Activated CD4-positive, CD25-positive, alpha-beta regulatory T cell treated with anti-CD3 and anti-CD28 coated beads, Interleukin-2, amount 50 U/mL, for 16 hours (primary cell): ENCODE data around the gene STRA6.

Experiments used
- DNase-seq: peaks from one replicate; pipeline ENCODE4 v3.0.0-alpha.2; 2020; ENCODE audit warnings: low read depth, low spot score

The STRA6 gene

DNA sequence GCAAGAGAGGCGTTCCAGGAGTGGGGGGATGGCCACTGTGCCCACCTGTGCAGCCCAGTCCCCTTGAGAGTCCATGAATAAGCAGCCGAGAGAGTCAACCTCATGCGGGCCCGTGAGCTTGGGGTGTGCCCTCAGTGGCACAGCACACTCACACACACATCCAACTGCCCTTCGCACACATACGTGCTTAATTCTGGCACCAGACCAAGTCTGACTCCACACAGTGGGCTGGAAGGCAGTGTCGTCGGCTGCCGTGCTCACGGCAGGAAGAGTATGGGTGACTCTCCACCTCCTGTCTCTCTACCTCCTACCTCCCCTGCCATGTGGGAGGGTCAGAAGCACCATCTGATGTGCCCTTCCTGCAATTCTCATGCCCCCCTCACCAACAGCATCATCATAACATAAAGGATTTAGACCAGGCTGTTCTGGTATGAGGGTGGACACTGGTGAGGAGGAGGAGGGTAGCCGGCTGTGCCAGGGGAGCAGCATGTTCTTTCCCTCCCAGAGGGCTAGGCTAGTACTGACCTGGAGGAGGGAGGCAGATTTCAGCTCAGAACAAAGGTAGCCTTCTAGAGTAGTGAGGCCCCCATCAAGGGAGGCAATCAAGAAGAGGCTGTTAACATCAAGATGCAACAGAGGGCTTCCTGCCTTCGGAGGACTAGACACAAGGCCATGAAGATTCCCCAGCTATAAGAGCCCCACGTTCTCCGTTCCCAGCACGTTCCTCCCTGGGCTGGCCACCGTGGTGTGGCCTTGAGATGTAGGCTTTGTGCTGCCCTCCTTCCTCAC, 5.3 kb upstream of the STRA6 start:
- DNase-seq, result no peak

DNA sequence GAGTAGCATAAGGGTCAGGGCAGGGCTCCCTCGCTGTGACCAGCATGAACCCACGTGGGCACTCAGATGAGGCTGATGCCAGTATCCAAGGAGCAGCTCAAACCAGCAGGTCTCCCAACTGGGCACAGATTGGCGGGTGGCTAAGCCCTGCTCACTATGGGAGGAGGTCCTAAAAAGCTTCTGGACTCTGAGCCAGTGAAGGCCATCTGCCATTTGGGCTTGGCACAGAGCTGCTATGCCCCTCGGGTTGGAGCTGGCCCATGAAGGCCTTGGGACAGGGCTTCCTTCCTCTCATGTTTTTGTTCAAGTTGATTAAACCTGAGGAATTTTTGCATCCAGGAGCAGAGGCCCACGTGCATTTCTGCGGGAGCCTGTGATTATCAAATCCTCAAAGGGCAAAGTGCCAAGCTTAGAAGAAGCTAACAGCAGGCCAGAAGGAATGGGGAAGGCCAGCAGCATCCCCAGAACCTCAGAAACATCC, 4.3 kb upstream of the STRA6 start:
- no peak for DNase-seq

DNA sequence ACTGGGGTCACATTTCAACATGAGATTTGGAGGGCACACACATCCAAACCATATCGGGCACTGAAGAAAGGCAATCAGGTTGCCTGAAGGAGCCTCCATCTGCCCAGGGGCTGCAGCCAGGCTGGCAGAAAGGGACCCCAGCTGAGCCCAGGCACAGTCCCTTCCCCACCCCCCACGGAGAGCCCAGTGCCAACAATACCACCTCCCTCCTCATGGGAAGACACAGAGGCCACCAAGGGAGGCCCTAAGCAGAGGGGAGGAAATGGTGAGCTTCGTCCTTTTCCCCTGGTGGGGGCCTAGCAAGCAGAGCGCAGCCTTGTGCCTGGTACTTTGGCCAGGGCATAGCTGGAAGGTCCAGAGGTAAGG, 3.0 kb upstream of the STRA6 start:
- DNase-seq, result no peak

DNA sequence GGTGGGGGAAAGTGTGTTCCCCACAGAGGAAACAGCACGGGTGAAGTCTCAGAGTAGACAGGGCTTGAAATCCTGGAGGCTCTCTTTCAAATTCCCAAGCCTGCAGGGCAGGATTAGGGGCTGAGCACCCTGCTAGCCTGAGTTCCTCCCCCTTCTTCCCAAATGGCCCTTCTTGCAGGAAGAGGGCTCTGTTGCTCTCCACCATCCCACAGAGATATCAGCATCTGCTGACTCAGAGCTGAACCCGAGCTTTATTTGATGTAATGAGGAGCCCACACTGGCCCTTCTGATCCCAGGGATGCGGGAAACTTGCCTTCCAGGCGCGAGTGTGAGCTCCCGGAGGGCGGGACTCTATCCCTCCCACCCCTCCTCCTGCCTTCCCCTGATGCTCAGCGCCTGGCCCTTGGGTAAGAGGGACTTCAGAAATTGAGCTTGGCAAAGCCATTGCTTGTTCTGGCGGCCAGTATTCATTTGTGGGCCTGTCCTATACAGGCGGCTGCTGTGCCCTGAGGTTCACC, 1.4 kb upstream of the STRA6 start:
- DNase-seq, result no peak

DNA sequence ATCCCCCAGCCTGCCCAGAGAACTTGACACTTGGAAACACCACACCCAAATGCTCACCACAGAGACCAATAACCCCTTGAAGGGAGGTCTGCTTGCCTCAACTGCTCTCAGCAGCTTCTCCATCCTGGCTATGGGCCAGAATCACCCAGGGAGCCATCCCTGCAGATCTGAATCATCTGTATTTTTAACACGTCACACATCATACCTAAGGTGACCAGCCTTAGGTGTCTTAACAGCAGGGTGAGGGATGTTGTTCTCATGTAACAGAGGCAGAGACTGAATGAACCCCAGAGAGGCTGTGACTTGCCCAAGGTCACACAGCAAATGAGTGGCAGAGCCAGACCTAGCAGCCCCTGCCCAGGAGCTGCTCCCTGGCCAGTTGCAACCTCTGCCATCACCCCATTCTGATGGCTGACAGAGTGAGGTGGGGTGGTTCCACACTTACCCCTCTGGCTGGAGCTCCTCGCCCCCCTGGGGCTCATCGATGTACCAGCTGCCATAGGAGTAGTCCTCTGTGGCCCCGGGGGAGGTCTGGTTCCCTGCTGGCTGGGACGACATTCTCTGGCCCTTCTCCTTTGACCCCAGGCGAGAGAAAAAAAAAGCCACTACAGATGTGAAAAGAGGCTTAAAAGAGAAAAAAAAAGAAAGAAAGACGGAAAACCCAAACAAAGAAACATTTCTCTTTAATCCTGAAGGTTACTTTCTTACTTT, 722 bp downstream of the STRA6 start:
- no peak for DNase-seq

DNA sequence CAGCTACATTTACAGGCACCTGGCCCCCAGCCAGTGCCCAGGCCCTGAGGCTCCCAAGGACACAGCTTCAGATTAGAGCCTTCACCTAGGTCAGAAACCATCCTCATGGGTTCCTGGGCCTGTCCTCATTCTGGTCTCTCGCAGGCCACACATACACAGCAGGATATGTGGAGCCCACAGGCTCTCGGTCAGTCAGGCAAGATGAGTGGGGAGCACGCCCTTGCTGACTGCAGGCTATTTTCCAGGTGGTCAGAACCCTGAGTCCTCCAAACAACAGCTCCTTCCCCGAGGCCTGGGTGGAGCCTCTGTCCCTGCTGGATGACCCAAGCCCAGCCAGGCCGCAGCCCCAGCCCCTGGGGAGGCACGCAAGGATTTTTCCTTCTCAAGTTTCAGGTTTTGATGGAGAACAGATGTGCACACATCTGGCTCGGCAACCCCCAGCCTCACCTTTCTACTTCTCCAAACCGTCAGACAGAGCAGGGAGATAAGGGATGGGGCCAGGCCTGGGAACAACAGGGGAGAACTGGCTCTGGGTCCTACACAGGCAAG, 1.6 kb downstream of the STRA6 start:
- no peak for DNase-seq

DNA sequence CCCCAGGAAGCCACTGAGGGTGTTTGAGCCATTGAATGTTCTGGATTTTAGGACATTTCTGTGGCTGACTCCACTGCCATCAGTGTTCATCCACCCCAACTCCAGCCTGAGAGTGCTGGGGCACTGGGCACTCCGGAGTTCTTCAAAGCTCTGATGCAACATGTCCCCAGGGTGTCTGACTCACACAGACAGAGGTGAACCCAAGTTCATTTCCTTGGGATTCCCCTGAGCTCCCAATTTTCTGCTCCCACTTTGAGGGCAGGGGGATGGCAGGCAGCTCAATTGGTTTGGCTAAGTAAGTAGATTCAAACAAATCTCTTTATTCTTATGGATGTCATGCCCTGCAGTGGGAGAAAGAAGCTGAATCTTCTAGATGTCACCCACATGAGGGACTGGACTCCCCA, 2.2 kb downstream of the STRA6 start:
- DNase-seq, result no peak

DNA sequence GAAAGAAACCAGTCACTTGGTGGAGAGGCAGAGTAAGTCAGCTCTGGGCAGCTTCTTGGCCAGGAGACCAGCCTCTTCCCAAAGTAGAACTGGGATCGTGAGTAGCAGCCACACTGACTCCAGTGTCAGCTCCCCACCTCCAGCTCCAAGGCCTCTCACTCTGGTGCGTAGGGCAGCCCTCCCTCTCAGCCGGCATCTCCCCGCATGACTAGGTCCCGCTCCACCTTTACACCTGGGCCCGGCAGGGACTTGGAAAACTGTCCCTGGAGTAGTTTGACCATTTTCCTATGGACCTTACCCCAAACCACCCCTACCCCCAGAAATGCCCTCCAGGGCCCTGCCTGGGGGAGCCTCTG, 3.3 kb downstream of the STRA6 start:
- DNase-seq, result no peak

DNA sequence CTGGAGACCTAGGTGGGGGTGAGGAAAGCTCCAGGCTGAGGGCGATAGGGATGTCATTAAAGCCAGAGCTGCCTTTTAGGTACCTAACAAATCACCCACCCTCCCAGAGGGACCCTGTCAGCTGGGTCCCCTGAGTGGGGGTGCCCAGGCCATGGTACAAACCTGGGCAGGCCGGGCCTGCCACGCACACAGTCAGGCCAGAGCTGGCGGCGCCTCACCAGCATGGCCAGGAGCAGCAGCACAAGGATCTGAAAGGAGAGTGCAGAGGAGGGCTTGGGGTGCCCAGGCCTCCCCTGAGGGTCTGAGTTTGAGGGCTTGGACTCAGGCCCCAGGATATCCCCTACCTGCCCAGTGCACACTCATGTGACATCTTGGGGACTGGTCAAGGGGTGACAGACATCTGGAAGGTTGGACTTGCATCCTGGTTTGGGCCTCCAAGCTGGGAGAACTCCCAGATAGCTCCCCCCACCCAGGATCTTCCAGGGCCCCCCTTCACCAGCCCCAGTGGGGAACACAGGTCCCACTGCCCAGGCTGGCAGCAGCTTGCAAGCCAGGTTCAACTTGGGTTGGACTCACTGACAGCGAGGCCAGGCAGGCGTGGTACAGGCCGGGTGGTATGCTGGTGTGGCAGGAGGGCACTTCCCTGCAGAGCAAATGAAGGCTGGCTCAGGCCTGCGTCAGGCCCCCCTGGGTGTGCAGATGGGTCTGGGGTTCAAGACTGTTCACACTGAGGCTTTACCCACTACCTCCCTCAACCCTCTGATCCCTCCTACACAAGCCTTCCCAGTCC, 5.2 kb downstream of the STRA6 start:
- DNase-seq, result no peak

DNA sequence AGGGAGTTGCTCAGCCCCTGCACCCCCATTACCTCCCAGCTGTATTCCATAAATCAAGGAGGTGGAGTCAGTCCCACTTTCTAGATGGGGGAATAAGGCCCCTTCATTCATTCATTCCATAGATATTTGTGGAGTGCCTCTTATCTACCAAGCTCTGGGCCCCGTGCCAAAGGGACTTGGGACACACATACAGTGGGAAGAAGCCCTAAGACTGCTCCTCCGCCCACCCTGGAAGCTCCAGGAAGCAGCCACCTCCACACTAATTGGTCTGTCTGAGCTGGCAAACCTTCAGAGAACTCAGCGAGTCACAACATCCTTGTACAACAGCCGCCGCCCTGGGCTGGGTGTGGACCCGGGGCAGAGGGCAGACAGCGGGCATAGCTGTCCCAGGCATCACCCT, 6.4 kb downstream of the STRA6 start:
- DNase-seq, result no peak

DNA sequence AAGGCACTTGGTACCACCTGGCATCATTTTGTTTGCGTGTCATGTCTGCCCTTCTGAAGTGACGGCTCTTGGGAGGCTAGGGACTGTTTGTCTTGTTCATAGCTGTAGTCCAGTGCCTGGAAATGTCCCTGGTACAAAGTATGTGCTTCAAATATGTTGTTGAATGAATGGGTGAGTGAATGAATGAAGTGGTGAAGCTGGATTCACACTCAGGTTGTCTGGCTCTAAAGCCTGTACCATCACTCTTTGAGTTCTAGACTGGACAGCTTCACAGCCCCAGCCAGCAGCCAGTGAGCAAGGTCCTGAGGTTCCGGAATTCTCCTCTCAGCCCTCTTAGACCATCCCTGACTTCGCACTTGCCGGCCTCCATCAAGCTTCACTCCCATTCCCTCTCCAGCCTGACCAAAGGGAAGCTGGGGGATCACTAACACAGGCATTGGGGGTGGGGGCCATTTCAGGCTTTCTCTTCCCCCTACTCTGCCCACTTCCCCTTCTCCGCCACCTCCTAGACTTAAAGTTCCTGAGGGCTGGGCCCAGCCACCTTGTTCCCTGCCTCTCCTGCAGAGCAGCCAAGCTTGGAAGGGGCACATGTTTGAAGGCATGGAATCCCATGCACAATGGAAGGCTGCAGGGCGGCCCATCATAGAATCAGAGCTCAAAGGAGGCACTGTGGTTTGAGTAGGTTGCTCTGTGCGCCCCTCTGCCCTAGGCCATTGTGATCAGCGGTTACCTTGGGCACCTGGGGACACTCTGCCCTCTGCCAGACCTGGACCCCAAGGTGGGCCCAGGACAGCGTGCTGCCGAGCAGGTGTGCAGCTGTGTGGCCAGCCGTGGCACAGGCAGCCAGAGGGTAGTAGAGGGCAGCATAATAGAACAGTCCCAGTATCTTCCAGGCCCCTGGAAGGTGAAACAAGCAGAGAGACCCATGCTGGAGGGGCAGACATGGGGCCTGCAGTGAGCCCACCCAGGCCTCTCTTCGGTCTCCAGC, 7.7 kb downstream of the STRA6 start:
- DNase-seq, result no peak

DNA sequence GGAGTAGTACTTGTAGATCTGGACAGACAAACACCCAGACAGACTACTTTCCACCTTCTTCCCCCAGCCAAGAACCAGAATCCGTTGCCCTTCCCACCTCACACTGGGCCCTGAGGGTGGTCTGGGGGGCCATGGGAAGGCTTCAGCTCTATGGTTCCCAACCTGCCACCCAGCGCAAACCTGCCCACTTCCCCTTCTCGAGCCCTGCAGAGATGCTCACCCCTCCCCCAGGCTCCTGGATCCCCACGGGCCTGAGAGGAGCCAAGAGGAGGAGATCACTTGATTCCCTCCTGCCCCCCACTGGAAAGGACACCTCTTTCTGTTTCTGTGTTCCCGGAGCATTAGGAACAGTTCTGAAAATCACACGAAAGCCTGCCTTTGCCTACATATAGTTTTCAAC, 8.7 kb downstream of the STRA6 start:
- DNase-seq, result no peak

DNA sequence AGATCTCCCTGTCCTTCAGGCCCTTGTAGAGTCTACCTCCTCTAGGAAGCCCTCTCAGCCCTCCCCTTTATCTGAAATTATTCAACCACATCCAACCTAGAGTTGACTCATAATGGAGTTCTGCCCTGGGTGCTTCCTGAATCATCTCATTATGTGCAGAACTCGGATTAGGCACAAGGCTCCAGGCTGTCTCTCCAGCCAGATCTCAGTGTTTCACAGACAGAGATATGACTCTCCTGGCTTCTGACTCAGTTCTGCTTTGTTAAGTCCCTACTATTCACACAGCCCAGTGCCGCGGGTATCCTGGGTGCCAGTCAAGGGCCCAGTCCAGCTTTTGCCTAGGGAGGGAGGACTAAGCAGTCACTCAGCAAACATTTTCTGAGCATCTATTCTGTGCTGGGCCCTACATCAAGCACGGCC, 9.3 kb downstream of the STRA6 start:
- no peak for DNase-seq

DNA sequence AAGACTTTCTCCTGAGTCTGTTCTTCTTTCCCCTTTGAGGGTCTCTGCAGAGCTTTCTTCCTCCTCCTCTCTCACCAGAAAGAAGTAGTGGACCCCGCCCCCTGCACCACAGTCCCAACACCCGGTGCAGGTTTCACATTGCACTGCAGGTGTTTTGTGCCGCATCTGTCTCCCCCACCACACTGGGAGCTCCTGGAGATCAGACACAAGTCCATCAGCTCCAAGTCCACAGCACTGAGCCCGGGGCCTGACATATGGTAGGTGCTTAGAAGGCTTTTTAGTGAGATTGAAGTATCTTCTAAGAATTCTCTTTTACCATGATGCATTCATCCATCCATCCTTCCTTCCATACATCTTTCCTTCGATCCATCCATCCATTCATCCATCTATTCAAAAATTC, 9.8 kb downstream of the STRA6 start:
- DNase-seq, result no peak

DNA sequence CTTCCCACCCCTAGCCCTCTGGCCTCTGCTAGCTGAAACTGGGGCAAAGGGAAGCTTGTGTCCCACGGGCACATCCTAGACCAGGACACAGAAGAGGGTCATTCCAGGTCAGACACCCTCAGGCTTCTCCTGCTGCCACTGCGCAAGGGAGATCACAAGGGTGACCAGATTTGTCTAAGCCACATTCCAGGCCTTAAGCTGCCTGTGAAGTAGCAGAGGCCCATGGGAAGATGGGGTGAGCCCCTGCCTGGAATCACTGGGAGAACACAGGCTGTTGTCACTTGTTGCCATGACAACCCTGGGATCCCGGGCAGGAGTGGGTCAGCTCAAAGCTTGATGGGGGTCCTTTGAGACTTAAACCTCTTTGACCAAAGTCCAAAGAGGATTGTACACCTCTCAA, 10.8 kb downstream of the STRA6 start:
- DNase-seq, result no peak

DNA sequence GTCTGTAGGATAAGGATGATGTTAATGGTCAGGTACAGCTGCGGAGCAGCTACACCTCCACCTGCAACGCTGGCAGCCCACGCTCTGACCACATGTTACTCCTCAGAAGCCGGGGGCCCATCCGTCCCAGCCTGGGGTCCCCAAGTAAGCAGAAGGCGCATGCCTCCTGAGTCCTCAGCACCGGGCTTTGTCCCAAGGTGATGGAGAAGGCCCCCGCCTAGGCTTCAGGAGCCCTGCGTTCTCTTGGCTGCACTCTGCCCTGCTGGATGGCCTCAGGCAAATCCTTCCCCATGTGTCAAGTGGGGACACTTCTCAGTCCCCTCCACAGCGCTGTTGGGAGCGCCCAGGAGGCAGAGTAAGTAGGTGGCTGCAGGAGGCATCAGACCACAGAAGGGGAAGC, 14.4 kb downstream of the STRA6 start:
- DNase-seq, result no peak

DNA sequence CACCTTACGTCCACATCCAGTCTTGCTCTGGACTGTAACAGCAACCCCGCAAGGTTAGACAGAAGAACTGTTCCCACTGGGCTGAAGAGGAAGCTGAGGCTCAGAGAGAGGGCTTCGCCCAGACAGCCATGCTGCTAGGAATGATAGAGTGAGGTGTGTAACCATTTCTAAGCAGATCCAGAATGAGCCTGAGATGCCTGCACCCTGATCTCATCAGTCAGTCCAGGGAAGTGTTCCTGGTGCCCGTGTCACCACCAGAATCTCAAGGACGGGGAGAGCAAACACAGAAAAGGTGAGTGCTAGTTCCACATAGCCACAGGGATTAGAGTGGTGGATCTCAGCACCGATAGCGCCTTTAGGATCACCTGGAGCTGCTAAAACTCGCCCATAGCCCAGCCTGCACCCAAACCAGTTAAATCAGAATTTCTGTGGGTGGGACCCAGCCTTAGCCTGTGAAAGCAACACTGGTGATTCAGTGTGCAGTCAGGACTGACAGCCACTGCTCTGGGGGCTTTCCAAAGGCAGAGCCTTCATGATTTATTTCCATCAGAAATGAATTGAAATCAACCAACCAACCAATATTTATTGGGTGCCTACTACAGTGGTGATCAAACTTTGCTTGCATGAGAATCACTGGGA, 16.8 kb downstream of the STRA6 start:
- DNase-seq, result no peak

DNA sequence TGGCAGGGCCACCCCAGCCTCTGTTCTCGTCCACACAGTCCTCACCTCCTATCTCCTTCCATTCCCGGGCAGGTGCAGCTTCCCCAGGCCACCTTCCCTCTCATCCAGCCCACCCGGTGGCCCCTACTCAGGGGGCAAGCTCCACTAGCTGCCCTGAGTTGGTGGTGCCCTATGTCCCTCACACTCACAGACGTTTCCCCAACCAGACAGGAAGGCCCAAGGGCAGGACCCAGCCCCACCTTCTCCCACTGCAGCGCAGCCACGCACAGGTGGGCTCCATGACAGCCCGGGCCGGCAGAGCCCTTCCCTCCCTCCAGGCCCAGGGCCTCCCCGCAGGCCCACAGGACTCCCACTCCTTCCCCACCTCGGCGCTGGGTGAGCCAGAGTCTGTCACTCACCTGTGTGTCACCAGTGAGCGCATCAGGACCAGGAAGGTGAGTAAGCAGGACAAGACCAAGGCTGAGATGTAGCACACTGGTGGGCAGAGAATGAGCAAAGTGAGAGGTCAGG, 17.9 kb downstream of the STRA6 start:
- no peak for DNase-seq

DNA sequence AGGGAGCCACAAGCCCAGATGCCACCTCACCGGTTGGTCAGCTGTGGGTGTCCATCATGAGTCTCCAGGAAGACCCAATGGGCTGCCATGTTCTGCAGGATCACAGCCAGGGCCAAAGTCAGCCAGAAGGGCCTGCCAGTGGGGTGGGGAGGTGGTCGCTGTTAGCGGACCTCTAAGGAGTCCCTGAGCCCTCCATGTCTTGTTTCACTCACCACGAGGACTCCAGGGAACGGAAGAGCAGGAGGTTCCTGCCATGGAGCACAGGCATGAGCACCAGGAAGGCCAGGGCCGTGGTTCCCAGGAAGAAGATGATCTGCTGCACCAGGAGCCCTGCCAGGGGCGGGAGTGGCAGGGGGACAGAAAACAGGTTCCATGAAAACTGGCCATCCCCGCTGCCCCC, 20.5 kb downstream of the STRA6 start:
- DNase-seq, result no peak
